ENCODE measurements around the gene SYDE2. TPM values are rescaled to one million over a fixed set of nuclear protein-coding genes. Genes with fewer than 3 reads are reported as not detected.
A peak's percentile ranks its signal among the peaks of the same experiment; 100 is the strongest.

SYDE2 gene
- total RNA-seq, 6 experiments from 2014 or later, result 9.1 to 12.3 (median 10.3) TPM

DNA sequence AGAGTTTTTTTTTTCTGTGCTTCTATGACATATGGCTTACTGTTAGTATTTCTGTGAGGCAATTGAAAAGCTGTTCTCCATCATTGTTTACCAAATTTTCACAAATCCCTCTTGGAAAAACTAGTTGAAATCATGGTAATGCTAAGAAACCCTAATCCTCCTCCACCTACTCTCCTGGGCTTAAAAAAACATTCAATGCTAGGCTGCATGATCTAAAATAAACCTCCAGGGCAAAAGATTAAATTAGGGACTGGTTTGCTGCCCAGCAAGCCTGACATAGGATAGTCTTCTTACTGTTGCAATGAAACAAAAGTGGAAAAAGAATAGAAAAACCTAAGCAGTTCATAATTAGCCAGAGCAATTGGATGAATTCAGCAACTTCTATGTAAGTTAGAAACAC lies 42.6 kb upstream of the SYDE2 start:
- no peaks in the 10 kb centered on the region; the same call in 1 of the 2 replicates for H3K9me3 Mint-ChIP-seq
- no peaks in the 10 kb centered on the region for H3K27me3 Mint-ChIP-seq (ENCODE audit: insufficient read depth)
- H3K4me3 Mint-ChIP-seq, result no peak overlapping the region
- H3K27ac Mint-ChIP-seq, result peak overlapping the region; percentile 84; the same call in 1 of the 2 replicates
- H3K36me3 Mint-ChIP-seq (ENCODE audit: low read depth), result peaks cover 7% of the 10 kb centered on the region; the same call in 1 of the 2 replicates
- TF ChIP-seq, protein P1, sequence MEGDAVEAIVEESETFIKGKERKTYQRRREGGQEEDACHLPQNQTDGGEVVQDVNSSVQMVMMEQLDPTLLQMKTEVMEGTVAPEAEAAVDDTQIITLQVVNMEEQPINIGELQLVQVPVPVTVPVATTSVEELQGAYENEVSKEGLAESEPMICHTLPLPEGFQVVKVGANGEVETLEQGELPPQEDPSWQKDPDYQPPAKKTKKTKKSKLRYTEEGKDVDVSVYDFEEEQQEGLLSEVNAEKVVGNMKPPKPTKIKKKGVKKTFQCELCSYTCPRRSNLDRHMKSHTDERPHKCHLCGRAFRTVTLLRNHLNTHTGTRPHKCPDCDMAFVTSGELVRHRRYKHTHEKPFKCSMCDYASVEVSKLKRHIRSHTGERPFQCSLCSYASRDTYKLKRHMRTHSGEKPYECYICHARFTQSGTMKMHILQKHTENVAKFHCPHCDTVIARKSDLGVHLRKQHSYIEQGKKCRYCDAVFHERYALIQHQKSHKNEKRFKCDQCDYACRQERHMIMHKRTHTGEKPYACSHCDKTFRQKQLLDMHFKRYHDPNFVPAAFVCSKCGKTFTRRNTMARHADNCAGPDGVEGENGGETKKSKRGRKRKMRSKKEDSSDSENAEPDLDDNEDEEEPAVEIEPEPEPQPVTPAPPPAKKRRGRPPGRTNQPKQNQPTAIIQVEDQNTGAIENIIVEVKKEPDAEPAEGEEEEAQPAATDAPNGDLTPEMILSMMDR (IDR thresholded peaks at IDR 0.05), result no peak; the same call in 1 of the 2 replicates
- H3K4me1 Mint-ChIP-seq (ENCODE audit: low read depth), result peaks cover 53% of the 10 kb centered on the region
- no peak for DNase-seq

DNA sequence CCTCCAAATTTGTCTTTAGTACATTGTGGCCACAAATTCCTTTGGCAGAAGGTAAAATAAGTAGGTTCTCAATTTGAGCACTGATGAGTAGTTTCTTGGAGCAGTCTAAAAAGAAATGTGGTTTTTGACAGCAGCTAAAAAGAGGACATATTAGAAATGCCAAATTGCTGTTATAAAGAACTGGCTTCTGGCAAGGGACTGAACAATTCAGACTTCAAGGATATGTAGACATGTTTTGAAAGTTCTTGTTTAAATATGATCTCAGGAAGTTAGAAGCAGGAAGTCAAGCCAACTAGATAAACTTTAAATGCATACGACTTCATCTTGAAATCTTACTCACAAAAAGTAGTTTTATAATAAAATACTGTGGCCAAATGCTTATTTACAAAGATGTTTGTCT lies 39.8 kb upstream of the SYDE2 start:
- no peak overlapping the region for H3K4me3 Mint-ChIP-seq
- no peaks in the 10 kb centered on the region for H3K27me3 Mint-ChIP-seq (ENCODE audit: insufficient read depth)
- TF ChIP-seq, protein P1 (IDR thresholded peaks at IDR 0.05), result 0 out of 2 replicates have a peak, but pooled peaks have one; percentile 4
- H3K36me3 Mint-ChIP-seq (ENCODE audit: low read depth), result no peaks in the 10 kb centered on the region
- DNase-seq, result no peak
- peaks cover 44% of the 10 kb centered on the region for H3K4me1 Mint-ChIP-seq (ENCODE audit: low read depth)
- peak overlapping the region; percentile 46 for H3K27ac Mint-ChIP-seq
- H3K9me3 Mint-ChIP-seq, result no peaks in the 10 kb centered on the region

DNA sequence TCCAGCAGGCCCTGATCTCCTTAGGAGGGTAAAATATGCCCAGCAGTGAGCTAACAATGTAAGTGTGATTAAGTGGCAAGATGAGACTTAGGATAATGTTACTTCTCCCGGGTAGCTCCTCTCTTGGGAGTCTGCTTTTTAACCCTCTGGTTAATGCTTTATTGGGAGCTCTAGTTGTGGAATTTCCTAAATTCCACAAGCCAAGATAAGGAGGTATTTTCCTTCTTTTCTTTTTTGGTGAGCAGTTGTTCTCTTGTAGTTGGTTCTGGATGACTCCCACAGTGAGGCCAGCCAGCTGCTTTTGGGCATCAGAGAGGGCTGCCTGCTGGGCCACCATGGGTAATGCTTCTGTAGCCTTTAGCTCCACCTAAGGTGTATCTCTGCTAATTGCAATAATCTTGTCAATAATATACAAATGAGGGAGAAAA lies 39.4 kb upstream of the SYDE2 start:
- peak; percentile 32 for DNase-seq
- no peak overlapping the region for H3K27ac Mint-ChIP-seq
- no peak overlapping the region for H3K4me3 Mint-ChIP-seq
- no peaks in the 10 kb centered on the region for H3K36me3 Mint-ChIP-seq (ENCODE audit: low read depth)
- no peaks in the 10 kb centered on the region for H3K9me3 Mint-ChIP-seq
- H3K4me1 Mint-ChIP-seq (ENCODE audit: low read depth), result peaks cover 40% of the 10 kb centered on the region
- TF ChIP-seq, protein P1 (IDR thresholded peaks at IDR 0.05), result peak; percentile 33
- H3K27me3 Mint-ChIP-seq (ENCODE audit: insufficient read depth), result no peaks in the 10 kb centered on the region

DNA sequence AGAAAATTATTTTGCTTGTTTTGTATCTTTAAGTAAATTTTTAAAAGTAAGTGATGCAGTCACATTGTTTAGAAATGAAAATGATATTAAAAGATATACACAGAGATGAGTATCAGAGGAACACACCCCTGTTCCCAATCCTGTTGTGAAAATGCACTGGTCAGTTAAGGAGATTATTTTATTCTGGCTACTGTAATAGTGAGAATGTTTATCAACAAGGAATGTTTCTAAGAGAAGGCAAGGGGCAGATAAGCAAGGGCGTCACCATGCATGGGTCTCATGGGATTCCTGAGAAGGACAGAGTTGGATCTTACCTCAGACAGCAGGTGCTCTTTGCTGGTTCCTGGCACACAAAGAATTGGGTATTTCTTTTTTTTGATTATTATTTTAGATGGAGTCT lies 36.8 kb upstream of the SYDE2 start:
- H3K4me1 Mint-ChIP-seq (ENCODE audit: low read depth), result peaks cover 18% of the 10 kb centered on the region
- DNase-seq, result no peak
- H3K4me3 Mint-ChIP-seq, result no peak overlapping the region
- TF ChIP-seq, protein P1 (IDR thresholded peaks at IDR 0.05), result no peak
- no peaks in the 10 kb centered on the region for H3K36me3 Mint-ChIP-seq (ENCODE audit: low read depth)
- no peaks in the 10 kb centered on the region for H3K27me3 Mint-ChIP-seq (ENCODE audit: insufficient read depth)
- no peak overlapping the region for H3K27ac Mint-ChIP-seq
- no peaks in the 10 kb centered on the region for H3K9me3 Mint-ChIP-seq

DNA sequence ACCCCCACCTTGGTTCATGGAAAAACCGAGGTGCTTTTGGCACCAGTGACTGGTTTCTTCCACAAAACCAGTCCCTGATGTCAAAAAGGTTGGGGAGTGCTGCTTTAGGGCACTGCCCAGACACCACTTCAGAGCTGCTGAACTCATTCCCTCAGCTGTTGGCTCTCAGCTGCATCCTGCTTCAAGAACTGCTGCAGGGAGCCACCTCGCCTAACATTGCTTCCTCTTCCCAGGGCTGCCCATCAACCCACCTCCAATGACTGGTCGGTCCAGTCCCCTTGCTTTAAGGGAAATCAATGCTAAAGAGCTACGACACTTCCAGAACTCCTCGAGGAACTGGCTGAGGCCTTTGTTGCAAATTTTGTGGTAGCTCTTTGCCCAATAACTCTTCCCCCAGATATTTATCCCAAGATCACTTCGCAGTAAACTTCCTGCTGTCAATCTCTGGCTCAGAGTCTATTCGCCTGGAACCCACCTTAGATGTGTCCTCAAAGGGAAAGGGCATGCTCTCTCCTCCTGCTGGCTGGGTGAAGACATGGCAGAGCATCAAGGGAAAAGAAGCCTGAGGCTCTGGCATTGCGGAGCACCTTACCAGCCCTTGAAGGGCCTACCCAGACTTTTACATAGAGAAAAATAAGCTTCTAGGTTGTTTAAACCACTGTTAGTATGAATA lies 29.6 kb upstream of the SYDE2 start:
- Mint-ChIP-seq H3K4me1 (ENCODE audit: low read depth) (peaks cover 8% of the 10 kb centered on the region), H3K27ac (no peak overlapping the region), H3K4me3 (no peak overlapping the region)

More for the DNA sequence above, 29.6 kb upstream of the SYDE2 start:
- Mint-ChIP-seq H3K36me3 (ENCODE audit: low read depth) (no peaks in the 10 kb centered on the region), H3K9me3 (no peaks in the 10 kb centered on the region), H3K27me3 (ENCODE audit: insufficient read depth) (no peaks in the 10 kb centered on the region)
- DNase-seq, result no peak
- TF ChIP-seq, protein P1 (IDR thresholded peaks at IDR 0.05), result peak; percentile 60
